ENCODE measurements around the gene INCENP. TPM values are rescaled to one million over a fixed set of nuclear protein-coding genes. Genes with fewer than 3 reads are reported as not detected.

Gene INCENP
- total RNA-seq, 2 donors from 2014 or later = 15.4 to 16.7 TPM

DNA sequence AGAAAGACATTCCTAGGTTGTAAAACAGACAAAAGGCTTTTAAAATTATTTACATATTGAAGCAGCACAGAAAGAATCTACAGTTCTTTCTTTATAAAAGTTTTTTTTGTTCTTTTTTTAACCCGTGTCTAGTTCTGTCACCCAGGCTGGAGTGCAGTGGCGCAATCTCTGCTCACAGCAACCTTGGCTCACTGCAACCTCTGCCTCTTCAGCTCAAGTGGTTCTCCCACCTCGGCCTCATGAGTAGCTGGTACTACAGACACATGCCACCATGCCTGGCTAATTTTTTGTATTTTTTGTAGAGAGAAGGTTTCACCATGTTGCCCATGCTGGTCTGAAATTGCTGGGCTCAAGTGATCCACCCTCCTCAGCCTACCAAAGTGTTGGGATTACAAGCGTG, 3.8 kb upstream of the INCENP start:
- peak; percentile 55 for DNase-seq
- intact Hi-C loops (cut with DNase I) = no loop called here
- ATAC-seq = no peak

DNA sequence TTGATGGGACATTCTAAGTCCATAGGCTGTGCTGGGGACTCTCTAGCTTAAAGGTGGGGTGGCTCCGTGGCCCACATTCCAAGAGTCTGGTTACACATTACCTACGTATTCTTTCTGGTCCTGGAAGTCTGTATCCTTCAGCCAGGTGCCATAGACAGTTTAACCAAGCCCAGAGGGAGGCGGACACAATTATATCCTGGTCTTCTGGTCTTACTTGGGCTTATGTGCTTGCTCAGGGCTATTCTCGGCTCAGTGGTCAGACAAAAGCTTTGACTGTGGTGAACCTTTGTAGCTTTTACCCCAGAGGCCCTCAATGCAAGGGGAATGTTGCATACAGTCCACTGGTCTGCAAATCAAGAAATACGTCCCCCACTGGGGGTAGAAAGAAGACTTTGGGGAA, 3.4 kb upstream of the INCENP start:
- ATAC-seq (no peak), DNase-seq (no peak)
- intact Hi-C loops (cut with DNase I) = no loop called here

DNA sequence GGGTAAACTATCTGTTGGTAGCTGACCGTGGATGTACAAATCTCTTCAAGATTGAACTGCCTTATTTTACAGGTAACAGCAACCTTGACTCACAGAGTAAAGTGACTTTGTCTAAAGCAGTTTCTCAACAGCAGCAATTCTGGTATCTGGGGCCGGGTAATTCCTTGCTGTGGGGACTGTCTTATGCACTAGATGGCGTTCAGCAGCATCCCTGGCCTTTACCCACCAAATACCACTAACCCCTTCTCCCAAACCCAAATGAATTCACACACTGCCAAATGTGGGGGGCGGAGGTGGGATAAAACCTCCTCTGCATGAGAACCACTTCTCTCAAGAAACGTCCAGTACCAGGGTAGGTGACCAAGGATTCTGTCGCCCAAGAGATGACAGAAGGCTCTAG, 1.7 kb upstream of the INCENP start:
- ATAC-seq (no peak), DNase-seq (no peak)
- intact Hi-C loops (cut with DNase I) = no loop called here

DNA sequence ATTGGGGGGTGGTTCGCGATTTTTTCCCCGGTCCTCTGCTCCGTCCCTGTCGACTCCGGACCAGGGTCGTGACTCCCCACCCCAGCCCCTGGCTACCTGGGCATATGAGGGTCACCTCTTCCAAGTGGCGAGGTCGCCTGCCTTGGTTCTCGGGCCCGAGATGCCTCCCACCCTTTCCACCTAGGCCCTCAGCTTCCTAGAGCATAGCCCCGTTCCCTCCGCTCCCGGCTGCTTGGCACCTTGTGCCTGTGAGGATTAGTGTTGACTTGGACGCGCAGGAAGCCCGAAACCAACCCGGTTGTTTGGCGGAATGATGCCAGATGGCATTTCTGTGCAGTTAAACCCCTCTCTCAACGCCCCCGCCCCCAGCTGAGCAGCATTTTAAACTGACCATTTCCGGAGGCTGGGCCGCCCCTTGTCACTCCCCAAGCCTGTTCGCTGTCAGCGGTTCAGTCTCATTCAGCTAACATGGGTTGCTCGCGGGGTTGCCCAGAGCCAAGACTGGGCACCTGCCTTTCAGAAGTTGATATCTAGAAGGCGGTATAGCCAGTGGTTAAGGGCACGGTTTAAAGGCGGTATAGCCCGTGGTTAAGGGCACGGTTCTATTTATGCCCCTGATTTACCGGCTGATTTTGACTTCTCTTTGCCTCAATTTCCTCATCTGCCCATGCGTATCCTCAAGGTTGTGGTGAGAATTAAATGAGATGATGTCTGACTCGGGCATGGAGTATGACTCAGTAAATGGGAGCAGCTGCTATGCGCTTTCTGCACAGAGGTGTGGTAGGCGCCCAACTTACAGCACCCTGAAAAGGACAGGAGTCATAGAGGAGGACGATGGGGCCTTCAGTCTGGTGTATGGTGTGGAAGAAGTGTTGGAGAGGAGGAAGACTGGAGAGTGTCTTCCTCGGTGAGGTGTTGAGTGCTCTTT, 639 bp downstream of the INCENP start:
- intact Hi-C loops (cut with DNase I) = no loop called here
- DNase-seq (peak; percentile 48), ATAC-seq (peak; percentile 31 to 54)

DNA sequence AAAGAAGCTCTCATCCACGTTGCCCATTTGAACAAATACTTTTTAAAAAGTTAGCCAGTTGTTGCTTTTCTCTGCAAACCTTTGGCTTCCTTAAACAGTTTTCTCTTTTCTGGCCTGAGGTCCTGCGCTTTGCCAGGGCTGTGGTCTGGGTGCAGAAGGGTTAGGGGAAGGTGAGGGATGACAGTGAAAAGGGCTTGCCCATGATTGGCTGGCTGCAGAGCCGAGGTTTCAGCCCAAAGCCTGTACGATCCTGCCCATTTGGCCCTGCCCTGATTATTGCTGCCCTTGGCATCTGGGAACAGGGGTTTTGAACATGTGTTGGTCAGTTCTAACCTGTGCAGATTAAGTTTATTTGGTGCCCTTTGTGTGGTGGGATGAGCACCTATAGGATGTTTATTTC, 1.5 kb downstream of the INCENP start:
- DNase-seq (no peak), ATAC-seq (no peak)
- intact Hi-C loops (cut with DNase I) = no loop called here

DNA sequence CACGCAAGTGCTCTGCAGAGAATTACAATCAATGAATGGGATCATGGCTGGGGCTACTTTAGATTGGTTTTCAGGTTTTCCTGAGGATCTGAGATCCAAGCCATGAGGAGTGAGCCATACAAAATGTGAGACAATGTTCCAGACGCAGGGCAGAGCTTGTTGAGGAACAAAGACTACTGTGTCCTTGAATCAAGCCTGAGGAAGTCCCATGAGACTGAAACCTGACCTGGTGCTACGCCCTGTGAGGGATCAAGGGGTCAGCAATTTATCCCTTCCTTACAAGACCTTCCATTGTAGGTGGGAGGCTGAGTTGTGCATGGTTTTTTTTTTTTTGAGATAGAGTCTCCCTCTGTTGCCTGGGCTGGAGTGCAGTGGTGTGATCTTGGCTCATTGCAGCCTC, 2.1 kb downstream of the INCENP start:
- no peak for DNase-seq
- intact Hi-C loops (cut with DNase I) = no loop called here
- ATAC-seq = no peak

DNA sequence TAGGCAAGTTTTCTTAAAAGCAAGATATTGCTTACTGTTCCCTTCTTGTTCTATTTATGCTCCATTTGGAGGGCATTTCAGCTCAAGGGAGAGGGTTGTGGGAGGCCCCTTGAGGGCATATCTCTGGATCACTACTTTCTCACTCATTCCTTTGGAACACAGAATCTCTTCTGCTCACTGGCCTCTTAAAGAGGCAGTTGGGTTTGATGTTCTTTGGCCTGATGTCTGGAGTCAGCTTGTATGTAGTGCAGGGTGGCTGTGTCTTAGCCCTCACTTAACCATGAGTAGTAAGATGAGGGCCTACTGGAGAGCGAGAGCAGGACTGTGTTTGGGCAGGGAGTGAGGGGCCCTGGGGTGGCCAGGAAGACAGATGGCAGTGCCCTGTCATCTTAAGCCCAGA, 3.6 kb downstream of the INCENP start:
- intact Hi-C loops (cut with DNase I) = no loop called here

DNA sequence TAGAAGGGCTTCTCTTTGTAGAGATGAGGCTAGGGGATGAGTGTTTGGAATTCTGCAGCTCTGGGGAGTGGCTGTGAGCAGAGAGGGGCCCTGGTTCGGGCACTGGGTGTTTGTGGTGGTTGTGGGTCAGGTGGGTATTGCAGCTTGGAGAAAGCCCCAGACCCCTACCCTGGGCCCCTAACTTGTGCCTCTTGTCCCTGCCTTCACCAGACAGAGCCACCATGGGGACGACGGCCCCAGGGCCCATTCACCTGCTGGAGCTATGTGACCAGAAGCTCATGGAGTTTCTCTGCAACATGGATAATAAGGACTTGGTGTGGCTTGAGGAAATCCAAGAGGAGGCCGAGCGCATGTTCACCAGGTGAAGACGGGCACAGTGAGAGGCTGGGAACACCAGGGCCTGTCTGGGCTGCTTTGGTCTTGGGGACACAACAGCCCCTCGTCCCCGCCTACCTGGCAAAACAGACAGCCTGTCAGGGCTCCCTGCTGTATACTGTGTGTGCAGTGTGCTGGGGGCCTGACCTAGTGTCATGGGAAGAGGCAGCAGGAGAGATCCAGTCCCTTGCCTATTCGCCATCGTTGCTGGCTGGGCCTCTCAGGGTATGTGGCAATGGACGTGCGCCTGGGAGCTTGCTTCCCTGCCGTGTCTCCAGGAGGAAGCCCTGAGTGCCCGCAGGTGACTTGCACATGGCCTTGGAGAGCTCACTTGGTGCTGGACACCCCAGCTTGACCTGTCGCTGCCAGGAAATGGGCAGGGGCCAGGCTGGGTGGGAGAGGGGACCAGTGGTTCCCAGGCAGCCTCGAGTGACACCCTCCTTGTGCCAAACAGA, 4.3 kb downstream of the INCENP start:
- DNase-seq = no peak
- intact Hi-C loops (cut with DNase I) = no loop called here
- no peak for ATAC-seq

More for the DNA sequence above, 3.6 kb downstream of the INCENP start:
- ATAC-seq (no peak), DNase-seq (no peak)

DNA sequence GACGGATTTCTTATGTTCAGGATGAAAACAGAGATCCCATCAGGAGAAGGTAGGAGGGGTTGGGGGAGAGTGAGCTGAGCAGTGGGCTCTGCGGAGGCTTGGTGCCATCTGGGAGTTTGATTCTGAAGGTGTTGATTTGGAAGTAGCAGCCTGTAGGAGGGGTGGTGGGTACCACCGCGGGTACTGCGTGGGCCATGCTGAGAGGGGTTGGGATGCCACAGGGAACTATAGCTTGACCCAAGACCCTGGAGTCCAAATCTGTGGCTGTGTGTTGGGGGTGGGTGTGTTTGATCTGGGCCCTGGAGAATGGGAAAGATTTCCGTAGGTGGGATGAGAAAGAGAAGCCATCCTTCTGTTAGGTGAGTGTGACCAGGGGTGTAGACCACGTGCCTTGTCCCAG, 5.0 kb downstream of the INCENP start:
- ATAC-seq (no peak), DNase-seq (no peak)
- intact Hi-C loops (cut with DNase I) = no loop called here

DNA sequence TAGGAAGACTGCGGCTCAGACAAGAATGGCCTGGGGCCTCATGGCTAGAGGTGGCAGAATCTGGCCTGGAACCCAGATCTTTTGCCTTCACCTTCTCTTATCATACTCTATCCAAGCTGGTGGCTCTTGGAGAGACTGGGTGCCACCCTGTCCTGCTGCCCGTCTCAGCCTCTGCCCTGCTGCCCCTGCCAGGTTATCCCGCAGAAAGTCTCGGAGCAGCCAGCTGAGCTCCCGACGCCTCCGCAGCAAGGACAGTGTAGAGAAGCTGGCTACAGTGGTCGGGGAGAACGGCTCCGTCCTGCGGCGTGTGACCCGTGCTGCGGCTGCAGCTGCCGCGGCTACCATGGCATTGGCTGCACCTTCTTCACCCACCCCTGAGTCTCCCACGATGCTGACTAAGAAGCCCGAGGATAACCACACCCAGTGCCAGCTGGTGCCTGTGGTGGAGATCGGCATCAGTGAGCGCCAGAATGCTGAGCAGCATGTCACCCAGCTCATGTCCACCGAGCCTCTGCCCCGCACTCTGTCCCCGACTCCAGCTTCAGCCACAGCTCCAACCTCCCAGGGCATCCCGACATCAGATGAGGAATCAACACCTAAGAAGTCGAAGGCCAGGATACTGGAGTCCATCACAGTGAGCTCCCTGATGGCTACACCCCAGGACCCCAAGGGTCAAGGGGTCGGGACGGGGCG, 5.9 kb downstream of the INCENP start:
- intact Hi-C loops (cut with DNase I) = no loop called here
- DNase-seq (no peak), ATAC-seq (no peak)

DNA sequence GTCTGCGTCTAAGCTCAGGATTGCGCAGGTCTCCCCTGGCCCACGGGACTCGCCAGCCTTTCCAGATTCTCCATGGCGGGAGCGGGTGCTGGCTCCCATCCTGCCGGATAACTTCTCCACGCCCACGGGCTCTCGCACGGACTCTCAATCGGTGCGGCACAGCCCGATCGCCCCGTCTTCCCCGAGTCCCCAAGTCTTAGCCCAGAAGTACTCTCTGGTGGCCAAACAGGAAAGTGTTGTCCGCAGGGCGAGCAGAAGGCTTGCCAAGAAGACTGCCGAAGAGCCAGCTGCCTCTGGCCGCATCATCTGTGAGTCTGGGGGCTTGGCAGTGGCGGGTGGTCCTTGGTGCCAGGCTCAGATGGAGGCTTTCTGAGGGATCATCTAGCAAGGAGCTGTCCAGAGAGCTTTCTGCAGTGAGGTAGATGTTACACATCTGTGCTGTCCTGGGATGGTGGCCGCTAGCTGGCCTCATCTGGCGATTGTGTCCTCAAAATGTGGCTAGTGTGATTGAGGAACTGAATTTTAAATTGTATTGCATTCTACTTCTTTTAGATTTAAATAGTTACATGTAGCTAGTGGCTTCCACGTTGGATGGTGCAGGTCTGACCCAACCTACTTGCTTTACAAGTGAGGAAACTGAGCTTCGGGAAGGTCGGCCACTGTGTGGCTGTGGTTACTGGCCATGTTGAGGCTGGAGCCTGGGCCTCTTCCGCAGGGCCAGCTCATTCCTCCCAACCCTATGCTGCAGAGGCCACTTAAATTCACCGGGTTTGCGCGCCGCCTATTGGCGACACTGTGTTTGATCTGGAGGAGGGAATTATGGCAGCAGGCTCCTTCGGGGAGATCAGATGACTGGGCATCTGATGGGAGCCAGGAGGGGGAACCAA, 6.7 kb downstream of the INCENP start:
- intact Hi-C loops (cut with DNase I) = no loop called here
- ATAC-seq = no peak

DNA sequence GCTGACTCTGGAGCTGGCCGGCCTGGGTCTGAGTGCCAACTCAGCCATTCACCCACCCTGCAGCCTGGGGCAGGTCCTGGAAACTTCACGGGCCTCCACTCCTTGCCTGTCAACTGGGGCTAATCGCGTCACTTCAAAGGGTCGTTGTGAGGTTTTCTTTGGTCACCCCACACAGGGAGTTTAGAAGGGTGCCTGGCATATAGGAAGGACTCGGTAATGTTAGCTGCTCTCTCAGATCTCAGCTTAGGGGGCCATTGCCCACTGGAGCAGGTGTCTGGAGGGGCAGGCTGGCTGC, 7.3 kb downstream of the INCENP start:
- no peak for ATAC-seq
- intact Hi-C loops (cut with DNase I) = no loop called here
- no peak for DNase-seq

More for the DNA sequence above, 6.7 kb downstream of the INCENP start:
- no peak for DNase-seq

DNA sequence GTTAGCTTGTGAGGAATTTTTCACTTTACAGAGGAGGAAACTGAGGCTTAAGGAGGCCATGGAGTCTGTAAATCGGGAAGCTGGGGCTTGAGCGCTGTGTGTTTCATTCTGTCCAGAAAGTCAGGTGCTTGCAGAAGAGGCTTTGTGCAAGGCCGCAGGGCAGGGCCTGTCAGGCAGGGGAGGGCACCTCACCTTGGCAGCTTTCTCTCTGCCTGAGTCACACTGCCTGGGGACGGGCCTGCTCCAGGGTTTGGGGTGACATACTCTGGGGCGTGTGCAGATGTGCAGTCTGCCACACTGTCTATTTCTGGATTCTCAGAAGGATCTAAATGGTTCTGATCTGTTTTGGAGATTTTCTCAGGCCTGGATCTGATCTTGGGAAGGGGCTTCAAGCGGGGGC, 8.4 kb downstream of the INCENP start:
- intact Hi-C loops (cut with DNase I) = no loop called here
- ATAC-seq = peak; percentile 56 to 71
- no peak for DNase-seq

DNA sequence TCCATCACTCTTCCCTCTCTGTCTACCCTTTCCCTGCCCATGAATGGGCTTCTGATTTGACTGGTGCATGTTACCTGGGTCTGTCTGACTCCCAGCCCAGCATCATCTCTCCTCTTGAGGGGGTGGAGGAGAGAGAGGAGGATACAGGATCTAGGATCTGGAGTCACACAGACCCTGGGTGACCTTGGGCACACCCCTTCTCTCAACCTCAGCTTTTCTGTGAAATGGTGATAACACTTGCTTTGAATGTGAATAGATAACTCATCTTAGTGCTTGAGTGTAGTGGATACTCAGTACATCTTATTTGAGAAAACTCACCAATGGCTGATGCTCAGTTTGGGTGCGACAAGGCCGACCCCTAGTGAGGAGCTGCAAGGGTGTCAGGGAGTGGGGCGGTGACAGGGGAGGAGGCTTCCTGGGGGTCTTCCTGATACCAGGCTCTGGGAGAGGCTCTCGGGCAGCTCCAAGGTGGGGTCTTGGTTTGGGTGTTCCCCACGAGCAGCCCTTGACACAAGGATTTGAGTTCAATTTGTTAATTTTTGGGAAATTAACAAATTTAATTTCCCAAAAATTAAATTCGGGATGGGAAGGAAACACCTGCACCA, 9.0 kb downstream of the INCENP start:
- intact Hi-C loops (cut with DNase I) = no loop called here
- DNase-seq (no peak), ATAC-seq (no peak)

DNA sequence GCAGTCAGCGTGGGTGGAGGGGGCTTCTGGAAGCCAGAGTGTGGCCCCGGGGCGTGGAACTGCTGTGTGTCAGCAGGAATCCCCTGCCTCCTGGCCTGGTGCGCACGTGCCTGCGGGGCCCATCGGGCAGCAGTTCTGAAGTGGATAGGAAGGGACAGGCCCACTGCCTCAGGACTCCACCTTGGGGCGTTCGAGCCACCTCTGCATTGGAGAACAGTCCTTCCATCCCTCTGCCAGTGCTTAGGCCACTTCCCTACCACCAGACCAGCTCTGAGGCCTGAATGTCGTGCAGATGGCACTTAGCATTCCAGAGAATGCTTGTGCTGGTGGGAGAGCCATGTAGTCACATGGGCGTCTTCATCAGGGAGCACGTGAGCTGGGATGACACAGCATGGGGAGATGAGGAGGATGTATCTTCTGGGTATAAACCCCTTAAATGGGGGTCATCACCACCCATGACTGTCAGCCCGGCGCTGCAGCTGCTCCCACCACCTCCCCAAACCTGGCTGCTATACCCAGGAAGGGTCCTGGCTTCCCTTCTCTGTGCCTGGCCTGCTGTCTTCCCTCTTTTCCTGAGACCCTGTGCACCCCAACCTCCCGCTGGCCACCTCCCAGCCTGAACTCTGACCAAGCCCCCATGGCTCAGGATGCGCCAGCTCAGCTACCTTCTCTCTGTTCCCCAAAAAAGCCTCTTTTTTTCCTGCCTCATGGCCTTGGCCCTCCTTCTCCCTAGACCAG, 9.7 kb downstream of the INCENP start:
- intact Hi-C loops (cut with DNase I) = no loop called here
- no peak for DNase-seq
- peak in 1 of 2 donors; percentile 36 for ATAC-seq

DNA sequence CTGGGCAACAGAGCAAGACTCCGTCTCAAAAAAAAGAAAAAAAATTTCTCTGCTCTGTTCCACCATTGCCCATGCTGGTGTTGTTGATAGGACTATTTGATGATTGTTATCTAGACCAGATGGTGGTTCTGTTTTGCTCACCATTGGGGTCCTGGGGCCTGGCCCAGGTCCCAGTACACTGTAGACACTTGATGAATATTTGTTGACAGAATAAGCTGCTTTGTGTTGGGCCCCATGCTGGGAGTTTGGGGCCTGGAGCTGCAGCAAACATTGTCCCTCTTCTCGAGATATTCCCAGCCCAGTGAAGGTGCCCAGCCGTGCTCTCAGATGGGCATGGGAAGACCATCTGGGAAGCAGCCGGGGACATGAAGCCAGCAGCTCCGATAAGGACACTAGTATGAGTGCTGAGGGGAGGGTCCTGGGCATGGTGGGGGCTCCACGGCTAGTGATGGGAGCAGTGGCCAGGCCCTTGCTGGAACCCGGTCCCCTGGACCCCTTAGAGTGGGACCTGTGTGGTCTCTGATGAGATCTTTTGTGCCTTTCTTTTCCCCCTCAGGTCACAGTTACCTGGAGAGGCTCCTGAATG, 13.6 kb downstream of the INCENP start:
- ATAC-seq (no peak), DNase-seq (no peak)
- intact Hi-C loops (cut with DNase I) = no loop called here

DNA sequence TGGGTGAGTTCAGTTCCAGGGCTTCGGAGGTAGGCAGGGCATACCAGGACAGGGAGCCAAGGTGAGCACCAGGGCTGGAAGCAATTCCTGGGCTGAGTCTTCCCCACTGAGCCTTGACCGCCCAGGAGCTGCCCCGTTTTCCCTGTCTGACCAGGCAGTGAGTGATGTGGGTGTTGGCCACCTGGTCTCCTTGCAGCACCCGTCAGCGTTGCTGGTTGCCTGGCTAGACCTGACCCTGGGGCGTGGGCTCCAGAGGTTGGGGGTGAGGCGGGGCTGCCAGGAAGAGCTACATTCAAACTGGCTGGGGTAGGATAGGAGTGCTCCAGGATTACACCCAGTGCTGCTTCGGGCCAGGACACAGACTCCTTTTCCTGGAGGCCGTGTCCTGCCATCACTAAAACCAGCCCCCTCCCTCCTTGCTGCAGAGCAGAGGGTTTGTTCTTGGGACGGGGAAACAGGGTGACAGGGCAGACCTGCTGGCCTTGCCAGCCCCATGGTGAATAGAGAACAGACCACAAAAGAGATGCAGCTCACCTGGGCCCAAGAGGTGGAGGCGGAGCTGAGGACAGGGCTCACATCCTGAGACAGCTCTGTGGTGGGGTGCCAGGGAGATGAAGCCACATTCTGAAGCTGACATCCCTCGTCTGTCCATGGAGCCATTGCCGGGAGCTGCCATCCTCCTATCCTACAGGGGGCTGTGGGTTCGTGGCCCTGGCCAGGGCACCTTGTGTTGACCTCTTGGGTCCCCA, 14.2 kb downstream of the INCENP start:
- DNase-seq (no peak), ATAC-seq (no peak)
- intact Hi-C loops (cut with DNase I) = no loop called here

Measured in left cardiac atrium (tissue), 4 donors.